SU-DHL-6 (cell line): ENCODE data around the gene DPPA5.

Experiments
- H2AFZ ChIP-seq: fragments of 200-600 bp; sonication (generic); 2 replicates; pipeline ENCODE4 v1.6.1; 2014; ENCODE audit warnings: low read depth, mild to moderate bottlenecking, moderate library complexity, mixed read lengths, antibody characterized with exemption, low read length; ENCODE audit not compliant: severe bottlenecking
- H3F3A ChIP-seq: fragments of 200-600 bp; shearing (Covaris generic); 2 replicates; pipeline ENCODE4 v1.6.0; 2016; ENCODE audit warnings: antibody characterized with exemption, mild to moderate bottlenecking; ENCODE audit not compliant: insufficient read depth
- H3K27ac ChIP-seq: fragments of 200-600 bp; sonication (generic); 2 replicates; pipeline ENCODE4 v1.5.1; 2016; ENCODE audit warnings: low read depth, mild to moderate bottlenecking, low read length, moderate library complexity, mixed read lengths
- H3K27me3 ChIP-seq: fragments of 200-600 bp; sonication (generic), shearing (Covaris generic); 2 replicates; pipeline ENCODE4 v1.6.0; 2014; ENCODE audit warnings: mild to moderate bottlenecking, low read length
- H3K36me3 ChIP-seq: fragments of 200-600 bp; sonication (generic); 2 replicates; pipeline ENCODE4 v1.6.1; 2014; ENCODE audit warnings: mild to moderate bottlenecking, low read length, mixed read lengths
- H3K4me2 ChIP-seq: fragments of 300-600, 200-600 bp; shearing (Covaris generic), sonication (generic); 2 replicates; pipeline ENCODE4 v1.6.0; 2014; ENCODE audit warnings: low read length, low read depth, mild to moderate bottlenecking; ENCODE audit not compliant: poor library complexity, severe bottlenecking
- H3K4me3 ChIP-seq: fragments of 200-600 bp; sonication (generic); 2 replicates; pipeline ENCODE4 v1.5.1; 2014; ENCODE audit warnings: antibody characterized with exemption, low read length, mild to moderate bottlenecking, mixed read lengths; ENCODE audit not compliant: insufficient read depth, poor library complexity, severe bottlenecking
- H3K79me2 ChIP-seq: fragments of 200-600 bp; sonication (generic); 2 replicates; pipeline ENCODE4 v1.6.1; 2014; ENCODE audit warnings: mild to moderate bottlenecking, low read length, moderate library complexity; ENCODE audit not compliant: insufficient read depth
- H3K9ac ChIP-seq: fragments of 200-600 bp; sonication (generic); 2 replicates; pipeline ENCODE4 v1.7.0; 2014; ENCODE audit warnings: mild to moderate bottlenecking, low read length
- H3K9me2 ChIP-seq: fragments of 200-600 bp; sonication (generic); replicated peaks from 2 replicates; pipeline ENCODE4 v1.6.1; 2014; ENCODE audit warnings: low read length; ENCODE audit not compliant: insufficient read depth
- H3K9me3 ChIP-seq: fragments of 200-600 bp; sonication (generic); 2 replicates; pipeline ENCODE4 v1.6.1; 2014; ENCODE audit warnings: low read length, mixed read lengths; ENCODE audit not compliant: insufficient read depth
- H4K20me1 ChIP-seq: fragments of 200-600 bp; sonication (generic); 2 replicates; pipeline ENCODE4 v1.6.1; 2014; ENCODE audit warnings: low read depth, mild to moderate bottlenecking, antibody characterized with exemption, low read length, moderate library complexity, mixed read lengths
- CTCF ChIP-seq: fragments of 200-600 bp; sonication (generic); IDR thresholded peaks from one replicate; pipeline ENCODE4 v1.5.1; 2017; ENCODE audit warnings: antibody characterized with exemption, mild to moderate bottlenecking, low read length, moderate library complexity; ENCODE audit not compliant: insufficient read depth, poor library complexity, severe bottlenecking
- EZH2phosphoT487 ChIP-seq: fragments of 200-600 bp; sonication (generic), shearing (Covaris generic); conservative IDR thresholded peaks from 2 replicates; pipeline ENCODE4 v1.6.1; 2018; ENCODE audit warnings: mild to moderate bottlenecking, antibody characterized with exemption, low read length, moderate library complexity, mixed read lengths

DPPA5 gene

GRCh38 chr6:73389854-73390253 is 35.8 kb upstream of the DPPA5 start:
- H3K9me2 ChIP-seq = no peaks in the 10 kb centered on the region
- TF ChIP-seq EZH2phosphoT487 = no peak
- TF ChIP-seq CTCF = no peak
- H3K9ac ChIP-seq = no peak overlapping the region
- no peak overlapping the region for H2AFZ ChIP-seq
- no peaks in the 10 kb centered on the region for H3K79me2 ChIP-seq
- H3K9me3 ChIP-seq = no peaks in the 10 kb centered on the region
- no peaks in the 10 kb centered on the region for H3F3A ChIP-seq
- H3K36me3 ChIP-seq = no peaks in the 10 kb centered on the region
- H3K27me3 ChIP-seq = no peaks in the 10 kb centered on the region
- no peak overlapping the region for H3K4me2 ChIP-seq
- H4K20me1 ChIP-seq = no peaks in the 10 kb centered on the region
- no peak overlapping the region for H3K27ac ChIP-seq
- no peak overlapping the region for H3K4me3 ChIP-seq

GRCh38 chr6:73388800-73389512 is 34.9 kb upstream of the DPPA5 start:
- TF ChIP-seq CTCF (no peak), EZH2phosphoT487 (no peak)
- Histone ChIP-seq H4K20me1 (no peaks in the 10 kb centered on the region), H3K4me2 (no peak overlapping the region), H3K27me3 (no peaks in the 10 kb centered on the region), H3F3A (no peaks in the 10 kb centered on the region), H3K9me2 (no peaks in the 10 kb centered on the region), H3K36me3 (no peaks in the 10 kb centered on the region), H2AFZ (no peak overlapping the region), H3K79me2 (no peaks in the 10 kb centered on the region), H3K27ac (no peak overlapping the region), H3K4me3 (no peak overlapping the region), H3K9me3 (no peaks in the 10 kb centered on the region), H3K9ac (no peak overlapping the region)

- no peak overlapping the region for H3K9ac ChIP-seq
- no peaks in the 10 kb centered on the region for H3F3A ChIP-seq
- H3K9me2 ChIP-seq = no peaks in the 10 kb centered on the region
- H3K27ac ChIP-seq = no peak overlapping the region
- H4K20me1 ChIP-seq = no peaks in the 10 kb centered on the region
- no peaks in the 10 kb centered on the region for H3K27me3 ChIP-seq
- H3K9me3 ChIP-seq = no peaks in the 10 kb centered on the region
- no peak overlapping the region for H2AFZ ChIP-seq
- no peak for TF ChIP-seq EZH2phosphoT487
- no peak for TF ChIP-seq CTCF
- no peak overlapping the region for H3K4me2 ChIP-seq
- H3K4me3 ChIP-seq = no peak overlapping the region
- H3K79me2 ChIP-seq = no peaks in the 10 kb centered on the region
- H3K36me3 ChIP-seq = no peaks in the 10 kb centered on the region
Measured at GRCh38 chr6:73388433-73388799, 34.3 kb upstream of the DPPA5 start.
